ENCODE measurements around the gene SP1. TPM values are rescaled to one million over a fixed set of nuclear protein-coding genes. Genes with fewer than 3 reads are reported as not detected.
"Not testable (repeated sequence)": the region's sequence is repeated elsewhere in the genome, so short reads cannot be mapped to it uniquely, and the experiment has no call there.

SP1 gene
- total RNA-seq, 4 donors from 2014 or later: 82.5 to 122 (median 111) TPM

GRCh38 chr12:53391724-53392123, 11.7 kb downstream of the SP1 start:
- Histone ChIP-seq H3K27ac (peak overlapping the region; percentile 47), H3K27me3 (no peaks in the 10 kb centered on the region), H3K36me3 (peaks cover 11% of the 10 kb centered on the region), H3K4me3 (no peak overlapping the region), H3K4me1 (peaks cover 57% of the 10 kb centered on the region), H3K9me3 (no peaks in the 10 kb centered on the region)
- WGBS: 30% methylated on average over 5 of the region's 5 CpGs
- no peak for TF ChIP-seq POLR2AphosphoS5 (IDR thresholded peaks at IDR 0.05)
- no peak for TF ChIP-seq EP300 (IDR thresholded peaks at IDR 0.05)
- TF ChIP-seq CTCF (IDR thresholded peaks at IDR 0.05): no peak
- TF ChIP-seq POLR2A (IDR thresholded peaks at IDR 0.05): no peak
- no peak for DNase-seq (ENCODE audit: low spot score in 2 of 2)

DNA sequence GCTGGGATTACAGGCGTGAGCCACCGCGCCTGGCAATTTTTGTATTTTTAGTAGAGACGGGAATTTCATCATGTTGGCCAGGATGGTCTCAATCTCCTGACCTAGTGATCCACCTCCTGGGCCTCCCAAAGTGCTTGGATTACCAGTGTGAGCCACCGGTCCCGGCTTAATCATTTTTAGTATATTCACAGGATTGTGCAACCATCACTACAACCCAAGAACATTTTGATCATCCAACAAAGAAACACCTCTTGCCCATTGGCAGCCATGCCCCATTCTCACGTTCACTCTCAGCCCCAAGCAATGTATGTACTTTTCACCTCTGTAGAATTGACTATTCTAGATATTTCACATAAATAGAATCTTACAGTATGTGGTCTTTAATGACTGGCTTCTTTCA, 19.9 kb downstream of the SP1 start:
- peaks cover 20% of the 10 kb centered on the region for H3K4me1 ChIP-seq

DNA sequence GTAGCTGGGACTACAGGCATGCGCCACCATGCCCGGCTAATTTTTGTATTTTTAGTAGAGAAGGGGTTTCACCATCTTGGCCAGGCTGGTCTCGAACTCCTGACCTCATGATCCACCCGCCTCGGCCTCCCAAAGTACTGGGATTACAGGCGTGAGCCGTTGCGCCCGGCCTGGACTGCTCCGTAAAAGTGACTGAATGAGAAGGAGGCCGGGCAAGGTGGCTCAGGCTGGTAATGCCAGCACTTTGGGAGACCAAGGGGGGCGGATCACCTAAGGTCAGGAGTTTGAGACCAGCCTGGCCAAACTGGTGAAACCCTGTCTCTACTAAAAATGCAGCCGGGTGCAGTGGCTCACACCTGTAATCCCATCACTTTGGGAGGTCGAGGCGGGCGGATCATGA, 22.4 kb downstream of the SP1 start:
- H3K4me3 ChIP-seq; DNase-seq (ENCODE audit: low spot score in 2 of 2); H3K27me3 ChIP-seq; H3K9me3 ChIP-seq; H3K27ac ChIP-seq: not testable (repeated sequence)
- H3K36me3 ChIP-seq: peaks cover 39% of the 10 kb centered on the region
- WGBS: 94% methylated on average over 16 of the region's 16 CpGs
- H3K4me1 ChIP-seq: peaks cover 17% of the 10 kb centered on the region

More for the DNA sequence above, 19.9 kb downstream of the SP1 start:
- DNase-seq (ENCODE audit: low spot score in 2 of 2): no peak
- Histone ChIP-seq H3K4me3 (no peak overlapping the region), H3K9me3 (no peaks in the 10 kb centered on the region), H3K27ac (no peak overlapping the region), H3K36me3 (peaks cover 30% of the 10 kb centered on the region), H3K27me3 (no peaks in the 10 kb centered on the region)
- TF ChIP-seq POLR2AphosphoS5 (IDR thresholded peaks at IDR 0.05) (no peak), POLR2A (IDR thresholded peaks at IDR 0.05) (no peak), CTCF (IDR thresholded peaks at IDR 0.05) (no peak)
- 87% methylated on average over 7 of the region's 7 CpGs for WGBS

DNA sequence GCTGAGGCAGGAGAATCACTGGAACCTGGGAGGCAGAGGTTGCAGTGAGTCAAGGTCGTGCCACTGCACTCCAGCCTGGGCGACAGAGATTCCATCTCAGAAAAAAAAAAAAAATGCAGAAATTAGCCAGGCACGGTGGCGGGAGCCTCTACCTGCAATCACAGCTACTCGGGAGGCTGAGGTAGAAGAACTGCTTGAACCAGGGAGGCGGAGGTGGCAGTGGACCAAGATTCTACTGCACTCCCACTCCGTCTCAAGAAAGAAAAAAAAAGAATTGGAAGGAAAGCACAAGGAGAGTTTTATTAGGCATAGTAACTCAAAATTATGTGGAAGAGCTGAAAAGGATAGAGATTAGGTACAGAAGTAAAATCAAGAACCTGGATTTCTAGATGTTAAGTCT, 22.9 kb downstream of the SP1 start:
- Histone ChIP-seq H3K36me3 (peaks cover 44% of the 10 kb centered on the region), H3K4me1 (peaks cover 14% of the 10 kb centered on the region), H3K4me3 (no peak overlapping the region), H3K27ac (no peak overlapping the region), H3K9me3 (no peaks in the 10 kb centered on the region), H3K27me3 (no peaks in the 10 kb centered on the region)
- TF ChIP-seq EP300 (IDR thresholded peaks at IDR 0.05) (no peak), CTCF (IDR thresholded peaks at IDR 0.05) (no peak), POLR2AphosphoS5 (IDR thresholded peaks at IDR 0.05) (no peak), POLR2A (IDR thresholded peaks at IDR 0.05) (no peak)
- DNase-seq (ENCODE audit: low spot score in 2 of 2): no peak
- WGBS: 72% methylated on average over 7 of the region's 7 CpGs

DNA sequence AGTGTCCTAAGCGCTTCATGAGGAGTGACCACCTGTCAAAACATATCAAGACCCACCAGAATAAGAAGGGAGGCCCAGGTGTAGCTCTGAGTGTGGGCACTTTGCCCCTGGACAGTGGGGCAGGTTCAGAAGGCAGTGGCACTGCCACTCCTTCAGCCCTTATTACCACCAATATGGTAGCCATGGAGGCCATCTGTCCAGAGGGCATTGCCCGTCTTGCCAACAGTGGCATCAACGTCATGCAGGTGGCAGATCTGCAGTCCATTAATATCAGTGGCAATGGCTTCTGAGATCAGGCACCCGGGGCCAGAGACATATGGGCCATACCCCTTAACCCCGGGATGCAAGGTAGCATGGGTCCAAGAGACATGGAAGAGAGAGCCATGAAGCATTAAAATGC, 31.0 kb downstream of the SP1 start:
- peak in 1 of 2 donors; percentile 55 for DNase-seq (ENCODE audit: low spot score in 2 of 2)
- no peak overlapping the region for H3K27ac ChIP-seq
- TF ChIP-seq EP300 (IDR thresholded peaks at IDR 0.05) (no peak), POLR2A (IDR thresholded peaks at IDR 0.05) (no peak), CTCF (IDR thresholded peaks at IDR 0.05) (no peak), POLR2AphosphoS5 (IDR thresholded peaks at IDR 0.05) (no peak)
- 93% methylated on average over 5 of the region's 5 CpGs for WGBS
- H3K27me3 ChIP-seq: no peaks in the 10 kb centered on the region
- no peaks in the 10 kb centered on the region for H3K9me3 ChIP-seq
- peaks cover 15% of the 10 kb centered on the region for H3K4me1 ChIP-seq
- H3K36me3 ChIP-seq: peaks cover 62% of the 10 kb centered on the region
- H3K4me3 ChIP-seq: no peak overlapping the region

DNA sequence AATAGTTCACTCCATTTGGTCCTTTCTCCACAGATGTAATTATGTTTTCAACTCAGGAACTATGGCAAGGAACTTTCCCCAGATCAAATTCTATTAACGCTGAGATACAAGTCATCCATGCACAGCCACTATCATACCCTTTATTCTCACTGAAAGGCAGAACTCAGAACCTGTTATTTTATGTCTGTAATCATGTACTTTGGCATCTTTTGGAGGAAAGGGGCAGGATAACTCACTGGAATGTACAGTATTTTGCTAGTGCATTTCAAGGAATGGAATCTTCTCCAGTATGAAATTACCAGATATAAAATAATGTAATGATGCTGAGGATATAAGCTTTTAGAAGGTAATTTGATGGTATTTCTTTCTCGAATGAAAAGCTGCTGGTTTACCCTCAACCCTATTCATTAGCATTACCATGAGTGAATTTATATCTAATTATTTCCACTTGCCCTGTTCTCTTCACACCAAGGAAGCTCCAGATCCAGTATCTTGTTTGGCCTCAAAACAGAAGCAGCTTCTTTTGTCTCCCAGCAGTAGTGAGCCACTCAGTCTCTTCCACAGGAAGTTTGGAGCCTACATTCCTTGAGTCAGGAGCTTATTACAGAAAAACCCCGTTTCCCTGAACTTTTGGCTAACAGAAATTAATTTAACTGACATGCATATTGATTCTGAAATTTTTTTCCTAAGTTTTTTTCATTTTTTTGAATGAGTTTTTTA, 33.7 kb downstream of the SP1 start:
- Histone ChIP-seq H3K27me3 (no peaks in the 10 kb centered on the region), H3K36me3 (peaks cover 35% of the 10 kb centered on the region), H3K27ac (no peak overlapping the region), H3K4me1 (peaks cover 15% of the 10 kb centered on the region), H3K4me3 (no peak overlapping the region), H3K9me3 (no peaks in the 10 kb centered on the region)
- no peak for DNase-seq (ENCODE audit: low spot score in 2 of 2)
- WGBS: 73% methylated on average over 3 of the region's 3 CpGs
- TF ChIP-seq POLR2A (IDR thresholded peaks at IDR 0.05) (no peak), POLR2AphosphoS5 (IDR thresholded peaks at IDR 0.05) (no peak), CTCF (IDR thresholded peaks at IDR 0.05) (no peak), EP300 (IDR thresholded peaks at IDR 0.05) (no peak)

Data from suprapubic skin (tissue), 4 donors.